Measurements from ENCODE around the gene CSF2. TPM values are rescaled to one million over a fixed set of nuclear protein-coding genes. Genes with fewer than 3 reads are reported as not detected.

The CSF2 gene
- total RNA-seq, 6 experiments from 2014 or later = 0.21 TPM; not detected in 5

- no peak for DNase-seq
- Mint-ChIP-seq H3K27me3 (ENCODE audit: insufficient read depth) (peaks cover 4% of the 10 kb centered on the region), H3K4me3 (no peak overlapping the region), H3K4me1 (ENCODE audit: low read depth) (peaks cover 14% of the 10 kb centered on the region; the same call in 1 of the 2 replicates), H3K9me3 (no peaks in the 10 kb centered on the region), H3K36me3 (ENCODE audit: low read depth) (no peaks in the 10 kb centered on the region), H3K27ac (no peak overlapping the region)
- TF ChIP-seq CTCF (IDR thresholded peaks at IDR 0.05) = no peak
Observed at GRCh38 chr5:132064140-132064539, 9.4 kb upstream of the CSF2 start.

- peak; percentile 95 for TF ChIP-seq CTCF (IDR thresholded peaks at IDR 0.05)
- Mint-ChIP-seq H3K36me3 (ENCODE audit: low read depth) (no peaks in the 10 kb centered on the region), H3K4me3 (no peak overlapping the region), H3K4me1 (ENCODE audit: low read depth) (peaks cover 14% of the 10 kb centered on the region; the same call in 1 of the 2 replicates), H3K9me3 (no peaks in the 10 kb centered on the region), H3K27me3 (ENCODE audit: insufficient read depth) (peaks cover 4% of the 10 kb centered on the region), H3K27ac (no peak overlapping the region)
- DNase-seq = peak; percentile 53
Observed at GRCh38 chr5:132064738-132065331, 8.8 kb upstream of the CSF2 start.

GRCh38 chr5:132065351-132065937, 8.1 kb upstream of the CSF2 start:
- H3K27ac Mint-ChIP-seq = no peak overlapping the region; the same call in 1 of the 2 replicates
- H3K36me3 Mint-ChIP-seq (ENCODE audit: low read depth) = no peaks in the 10 kb centered on the region
- peak; percentile 51 for DNase-seq
- H3K9me3 Mint-ChIP-seq = no peaks in the 10 kb centered on the region
- peak; percentile 75 for TF ChIP-seq CTCF (IDR thresholded peaks at IDR 0.05)
- H3K4me3 Mint-ChIP-seq = no peak overlapping the region
- peaks cover 14% of the 10 kb centered on the region for H3K4me1 Mint-ChIP-seq (ENCODE audit: low read depth)
- peaks cover 4% of the 10 kb centered on the region for H3K27me3 Mint-ChIP-seq (ENCODE audit: insufficient read depth)

- Mint-ChIP-seq H3K9me3 (no peaks in the 10 kb centered on the region), H3K4me1 (ENCODE audit: low read depth) (peaks cover 21% of the 10 kb centered on the region), H3K27me3 (ENCODE audit: insufficient read depth) (peaks cover 4% of the 10 kb centered on the region), H3K4me3 (no peak overlapping the region), H3K36me3 (ENCODE audit: low read depth) (no peaks in the 10 kb centered on the region), H3K27ac (no peak overlapping the region)
- DNase-seq = no peak
- no peak for TF ChIP-seq CTCF (IDR thresholded peaks at IDR 0.05)
Observed at GRCh38 chr5:132065951-132066701, 7.5 kb upstream of the CSF2 start.

- Mint-ChIP-seq H3K9me3 (no peaks in the 10 kb centered on the region), H3K4me1 (ENCODE audit: low read depth) (peaks cover 27% of the 10 kb centered on the region), H3K4me3 (no peak overlapping the region), H3K36me3 (ENCODE audit: low read depth) (no peaks in the 10 kb centered on the region), H3K27ac (no peak overlapping the region), H3K27me3 (ENCODE audit: insufficient read depth) (peaks cover 3% of the 10 kb centered on the region)
- TF ChIP-seq CTCF (IDR thresholded peaks at IDR 0.05) = no peak
- no peak for DNase-seq
Observed at GRCh38 chr5:132066871-132067270, 6.7 kb upstream of the CSF2 start.

Data from HFFc6 (cell line).